ENCODE measurements around the gene SPPL3. TPM values are rescaled to one million over a fixed set of nuclear protein-coding genes. Genes with fewer than 3 reads are reported as not detected.
A peak's percentile ranks its signal among the peaks of the same experiment; 100 is the strongest.

The SPPL3 gene
- total RNA-seq, 4 donors from 2014 or later, result 25.5 to 30.4 (median 29.0) TPM

DNA sequence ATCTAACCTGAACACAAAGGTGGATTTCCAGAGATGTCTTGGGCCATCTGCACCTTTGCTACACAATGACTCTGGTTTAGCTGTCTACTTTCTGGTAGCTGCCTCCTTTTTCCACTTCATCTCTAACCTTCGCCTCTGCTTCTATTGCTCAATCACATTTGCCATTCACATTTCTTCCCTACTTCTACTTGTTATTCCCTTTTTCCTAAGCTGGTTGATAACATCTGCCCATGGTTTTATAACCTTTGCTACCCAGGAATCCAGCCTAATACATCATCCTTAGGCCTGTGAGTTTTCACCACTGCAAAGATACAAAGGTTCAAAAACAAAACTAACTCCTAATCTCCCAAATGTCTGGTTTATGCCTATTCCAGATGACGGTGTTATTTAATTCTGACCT, 13.2 kb downstream of the SPPL3 start:
- Histone ChIP-seq H3K36me3 (peaks cover 0 to 6% (median 0%) of the 10 kb centered on the region in 3 donors), H3K27ac (peak overlapping the region in 2 of 4 donors; percentile 34 to 54), H3K27me3 (no peaks in the 10 kb centered on the region), H3K4me3 (no peak overlapping the region), H3K4me1 (peaks cover 0 to 74% (median 5%) of the 10 kb centered on the region in 4 donors), H3K9me3 (no peaks in the 10 kb centered on the region)
- no peak for TF ChIP-seq EP300 (IDR thresholded peaks at IDR 0.05)
- TF ChIP-seq, protein P1, sequence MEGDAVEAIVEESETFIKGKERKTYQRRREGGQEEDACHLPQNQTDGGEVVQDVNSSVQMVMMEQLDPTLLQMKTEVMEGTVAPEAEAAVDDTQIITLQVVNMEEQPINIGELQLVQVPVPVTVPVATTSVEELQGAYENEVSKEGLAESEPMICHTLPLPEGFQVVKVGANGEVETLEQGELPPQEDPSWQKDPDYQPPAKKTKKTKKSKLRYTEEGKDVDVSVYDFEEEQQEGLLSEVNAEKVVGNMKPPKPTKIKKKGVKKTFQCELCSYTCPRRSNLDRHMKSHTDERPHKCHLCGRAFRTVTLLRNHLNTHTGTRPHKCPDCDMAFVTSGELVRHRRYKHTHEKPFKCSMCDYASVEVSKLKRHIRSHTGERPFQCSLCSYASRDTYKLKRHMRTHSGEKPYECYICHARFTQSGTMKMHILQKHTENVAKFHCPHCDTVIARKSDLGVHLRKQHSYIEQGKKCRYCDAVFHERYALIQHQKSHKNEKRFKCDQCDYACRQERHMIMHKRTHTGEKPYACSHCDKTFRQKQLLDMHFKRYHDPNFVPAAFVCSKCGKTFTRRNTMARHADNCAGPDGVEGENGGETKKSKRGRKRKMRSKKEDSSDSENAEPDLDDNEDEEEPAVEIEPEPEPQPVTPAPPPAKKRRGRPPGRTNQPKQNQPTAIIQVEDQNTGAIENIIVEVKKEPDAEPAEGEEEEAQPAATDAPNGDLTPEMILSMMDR (IDR thresholded peaks at IDR 0.05), result no peak
- TF ChIP-seq POLR2A (IDR thresholded peaks at IDR 0.05), result no peak
- 37 to 48% methylated on average over 2 of the region's 2 CpGs for WGBS, 2 donors
- no peak for DNase-seq (ENCODE audit: low spot score in 2 of 2)

DNA sequence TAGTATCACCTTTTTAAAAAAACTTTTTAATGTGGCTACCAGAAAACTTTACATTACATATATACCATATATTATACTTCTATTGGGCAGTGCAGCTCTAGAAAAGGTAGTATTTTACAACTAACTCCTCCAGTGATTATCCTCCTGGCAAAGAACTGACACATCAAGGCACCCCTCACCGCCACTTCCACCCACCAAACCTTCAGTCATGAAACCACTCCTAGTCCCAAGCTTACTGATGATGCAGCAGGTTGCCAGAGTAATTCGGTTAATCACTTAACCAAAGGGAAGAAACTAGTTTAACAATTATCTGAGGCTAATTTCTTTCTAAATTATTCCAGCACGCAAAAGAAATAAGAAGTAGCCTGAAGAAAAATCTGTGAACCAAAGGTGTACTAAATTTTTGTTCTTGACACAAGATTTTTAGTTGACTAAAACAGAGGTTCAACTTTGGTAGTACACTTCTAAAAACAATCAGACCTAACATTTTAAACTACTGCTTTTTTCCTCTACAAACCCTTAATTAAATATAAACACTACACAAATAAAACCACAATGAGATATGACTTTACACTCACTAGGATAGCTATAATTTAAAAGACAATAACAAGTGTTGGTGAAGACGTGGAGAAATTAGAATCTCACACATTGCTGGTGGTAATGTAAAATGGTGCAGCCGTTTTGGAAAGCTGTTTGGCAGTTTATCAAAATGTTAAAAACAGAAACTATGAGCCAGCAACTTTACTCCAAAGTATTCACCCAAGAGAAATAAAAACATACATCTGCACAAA, 16.7 kb downstream of the SPPL3 start:
- Histone ChIP-seq H3K4me1 (peaks cover 0 to 57% (median 4%) of the 10 kb centered on the region in 4 donors), H3K36me3 (no peaks in the 10 kb centered on the region), H3K4me3 (no peak overlapping the region), H3K9me3 (no peaks in the 10 kb centered on the region), H3K27me3 (no peaks in the 10 kb centered on the region), H3K27ac (no peak overlapping the region)
- TF ChIP-seq EP300 (IDR thresholded peaks at IDR 0.05), result no peak
- TF ChIP-seq, protein P1 (IDR thresholded peaks at IDR 0.05), result no peak
- 55 to 65% methylated on average over 5 of the region's 5 CpGs for WGBS, 2 donors
- DNase-seq (ENCODE audit: low spot score in 2 of 2), result no peak

DNA sequence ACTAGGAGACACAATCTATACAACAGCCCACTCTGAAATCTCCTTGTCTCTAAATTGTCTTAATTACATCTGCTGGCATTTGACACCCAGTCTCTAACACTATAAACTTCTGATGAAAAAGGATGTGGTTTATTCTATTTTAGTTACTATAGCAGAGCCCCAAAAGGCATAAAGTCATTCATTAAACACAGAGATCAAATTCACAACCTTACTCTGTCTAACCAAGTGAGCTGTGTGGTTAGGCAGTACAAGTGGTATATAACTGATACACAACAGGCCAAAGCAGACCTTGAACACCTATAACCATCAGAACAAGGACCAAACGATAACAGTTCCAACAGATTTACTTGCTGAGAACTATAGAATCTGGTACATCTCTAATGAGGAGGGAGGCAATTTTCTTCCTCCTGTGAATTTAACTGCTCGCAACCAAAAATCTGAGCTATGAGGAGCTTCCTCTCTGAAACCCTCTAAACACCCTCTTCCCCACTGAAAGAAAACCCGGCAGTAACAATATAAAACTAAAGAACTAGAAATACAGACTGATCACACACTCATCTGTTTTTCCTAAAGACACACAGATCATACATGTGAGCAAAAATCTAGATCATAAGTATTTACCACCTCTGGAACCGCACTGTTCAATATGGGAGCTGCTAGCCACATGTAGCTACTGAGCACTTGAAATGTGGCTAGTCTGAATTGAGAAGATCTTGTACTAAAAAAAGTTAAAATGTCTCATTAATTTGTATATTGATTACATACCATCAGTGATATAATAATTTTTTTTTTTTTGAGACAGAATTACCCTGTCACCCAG, 17.7 kb downstream of the SPPL3 start:
- no peak overlapping the region for H3K4me3 ChIP-seq
- no peaks in the 10 kb centered on the region for H3K9me3 ChIP-seq
- no peak for DNase-seq (ENCODE audit: low spot score in 2 of 2)
- peaks cover 0 to 47% (median 0%) of the 10 kb centered on the region in 4 donors for H3K4me1 ChIP-seq
- no peaks in the 10 kb centered on the region for H3K27me3 ChIP-seq
- 73 to 77% methylated on average over 4 of the region's 4 CpGs for WGBS, 2 donors
- no peaks in the 10 kb centered on the region for H3K36me3 ChIP-seq
- TF ChIP-seq POLR2A (IDR thresholded peaks at IDR 0.05) (no peak), EP300 (IDR thresholded peaks at IDR 0.05) (no peak)
- TF ChIP-seq, protein P1 (IDR thresholded peaks at IDR 0.05), result no peak
- H3K27ac ChIP-seq, result no peak overlapping the region

DNA sequence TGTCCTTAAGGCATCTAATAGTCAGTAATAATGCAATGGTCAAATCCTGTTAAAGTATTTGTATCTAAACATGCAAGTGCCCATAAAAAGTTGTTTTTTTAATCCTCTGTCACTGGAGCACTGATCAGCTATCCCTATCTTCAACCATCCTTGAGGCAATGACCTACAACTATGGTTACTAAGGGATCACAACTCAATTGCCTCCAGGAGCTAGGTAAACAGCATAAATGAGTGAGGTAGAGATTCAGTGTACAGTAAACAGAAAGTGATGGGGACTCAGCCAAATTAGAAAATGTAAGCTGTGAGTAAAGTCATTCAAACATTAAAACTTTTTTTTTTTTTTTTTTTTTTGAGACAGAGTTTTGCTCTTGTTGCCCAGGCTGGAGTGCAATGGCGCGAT, 18.6 kb downstream of the SPPL3 start:
- no peak for DNase-seq (ENCODE audit: low spot score in 2 of 2)
- Histone ChIP-seq H3K4me1 (peaks cover 0 to 38% (median 0%) of the 10 kb centered on the region in 4 donors), H3K4me3 (no peak overlapping the region), H3K36me3 (no peaks in the 10 kb centered on the region), H3K9me3 (no peaks in the 10 kb centered on the region), H3K27ac (no peak overlapping the region), H3K27me3 (no peaks in the 10 kb centered on the region)
- TF ChIP-seq POLR2A (IDR thresholded peaks at IDR 0.05), result no peak
- TF ChIP-seq EP300 (IDR thresholded peaks at IDR 0.05), result no peak
- TF ChIP-seq, protein P1 (IDR thresholded peaks at IDR 0.05), result no peak
- 97 to 100% methylated on average over 2 of the region's 2 CpGs for WGBS, 2 donors

DNA sequence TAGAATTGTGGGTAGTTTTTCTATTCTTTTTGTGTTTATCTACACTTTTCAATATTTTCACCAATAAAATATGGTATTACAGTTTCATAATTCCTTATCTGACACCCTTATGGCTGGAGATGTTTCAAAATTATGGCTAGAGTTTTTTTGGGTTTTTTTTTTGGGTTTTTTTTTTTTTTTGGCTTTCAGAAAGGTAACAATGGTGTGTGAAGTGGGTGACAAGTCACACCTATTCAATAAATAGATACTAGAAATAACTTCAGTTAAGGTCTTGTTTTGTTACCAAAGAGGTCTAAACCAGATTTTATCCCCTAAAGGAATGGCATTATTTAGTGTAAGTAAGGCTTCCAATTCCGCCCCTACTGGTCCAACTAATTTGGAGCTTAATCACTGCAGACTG, 19.5 kb downstream of the SPPL3 start:
- no peak overlapping the region for H3K4me3 ChIP-seq
- no peaks in the 10 kb centered on the region for H3K27me3 ChIP-seq
- TF ChIP-seq EP300 (IDR thresholded peaks at IDR 0.05), result no peak
- no peak for TF ChIP-seq POLR2A (IDR thresholded peaks at IDR 0.05)
- TF ChIP-seq, protein P1 (IDR thresholded peaks at IDR 0.05), result no peak
- no peak for DNase-seq (ENCODE audit: low spot score in 2 of 2)
- H3K4me1 ChIP-seq, result peaks cover 0 to 42% (median 0%) of the 10 kb centered on the region in 4 donors
- H3K9me3 ChIP-seq, result no peaks in the 10 kb centered on the region
- H3K27ac ChIP-seq, result no peak overlapping the region
- no peaks in the 10 kb centered on the region for H3K36me3 ChIP-seq
- 68 to 70% methylated on average over 1 of the region's 1 CpG for WGBS, 2 donors

Measured in tibial nerve (tissue), 4 donors.